Thyroid gland (tissue), 4 donors: ENCODE results near the gene PRKAR2B.

Experiments used
- CTCF ChIP-seq, 6 experiments: fragments of 200-600 bp in 3 of 6; fragments of 450-650 bp in 3 of 6; sonication (generic) in 3 of 6; IDR thresholded peaks; one replicate each; pipeline ENCODE4 v1.5.1; 2016 to 2019; ENCODE audit warnings: antibody characterized with exemption in 6 of 6, mild to moderate bottlenecking in 2 of 6, inconsistent platforms in 1 of 6, moderate library complexity in 1 of 6
- POLR2A ChIP-seq, 2 donors: fragments of 450-650 bp; IDR thresholded peaks; one replicate each; pipeline ENCODE4 v1.6.1; 2017; ENCODE audit warnings: antibody characterized with exemption in 2 of 2, mild to moderate bottlenecking in 2 of 2, moderate library complexity in 1 of 2

GRCh38 chr7:107091306-107091705 lies 46.8 kb downstream of the PRKAR2B start:
- no peak for TF ChIP-seq POLR2A (IDR thresholded peaks at IDR 0.05)
- no peak for TF ChIP-seq CTCF (IDR thresholded peaks at IDR 0.05)
